ENCODE results near the gene ZNF423. TPM values are rescaled to one million over a fixed set of nuclear protein-coding genes. Genes with fewer than 3 reads are reported as not detected.
A peak's percentile ranks its signal among the peaks of the same experiment; 100 is the strongest.

ZNF423 gene
- total RNA-seq, 1 donor from 2014 or later: 49.8 TPM

DNA sequence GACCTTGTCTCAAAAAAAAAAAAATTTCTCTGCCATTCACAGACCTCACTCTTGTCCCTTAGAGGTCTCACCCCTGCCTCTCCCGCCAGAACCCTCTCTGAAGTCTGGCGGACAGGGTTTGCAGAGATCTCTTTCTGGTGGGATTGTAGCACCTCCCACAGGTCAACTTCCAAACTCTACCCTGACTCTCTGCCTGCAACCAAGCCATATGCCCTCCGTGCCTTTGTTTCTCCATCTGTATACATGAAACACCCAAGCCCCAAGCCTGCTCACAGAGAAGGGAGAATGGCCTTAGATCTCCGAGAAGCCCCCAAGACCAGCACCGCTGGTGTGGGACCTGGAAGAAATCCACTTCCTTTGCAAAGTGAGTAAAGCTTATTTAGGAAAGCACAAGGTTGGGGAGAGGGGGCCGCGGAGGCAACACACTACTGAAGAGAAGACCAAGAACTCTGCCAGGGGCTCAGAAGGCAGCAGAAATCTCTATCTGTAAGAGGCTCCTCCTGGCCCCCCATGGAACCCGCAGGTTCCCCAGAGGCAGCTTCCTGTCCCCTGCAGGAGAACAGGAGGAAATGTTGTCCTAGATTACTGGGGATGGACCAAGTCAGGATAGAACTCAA is 262.4 kb downstream of the ZNF423 start:
- Mint-ChIP-seq H3K4me1 (ENCODE audit: low read depth) (peaks cover 16% of the 10 kb centered on the region), H3K36me3 (ENCODE audit: insufficient read depth) (no peaks in the 10 kb centered on the region), H3K27me3 (no peaks in the 10 kb centered on the region), H3K27ac (no peak overlapping the region), H3K9me3 (ENCODE audit: low read depth) (no peaks in the 10 kb centered on the region), H3K4me3 (ENCODE audit: low read depth) (no peak overlapping the region)
- TF ChIP-seq, protein P1, sequence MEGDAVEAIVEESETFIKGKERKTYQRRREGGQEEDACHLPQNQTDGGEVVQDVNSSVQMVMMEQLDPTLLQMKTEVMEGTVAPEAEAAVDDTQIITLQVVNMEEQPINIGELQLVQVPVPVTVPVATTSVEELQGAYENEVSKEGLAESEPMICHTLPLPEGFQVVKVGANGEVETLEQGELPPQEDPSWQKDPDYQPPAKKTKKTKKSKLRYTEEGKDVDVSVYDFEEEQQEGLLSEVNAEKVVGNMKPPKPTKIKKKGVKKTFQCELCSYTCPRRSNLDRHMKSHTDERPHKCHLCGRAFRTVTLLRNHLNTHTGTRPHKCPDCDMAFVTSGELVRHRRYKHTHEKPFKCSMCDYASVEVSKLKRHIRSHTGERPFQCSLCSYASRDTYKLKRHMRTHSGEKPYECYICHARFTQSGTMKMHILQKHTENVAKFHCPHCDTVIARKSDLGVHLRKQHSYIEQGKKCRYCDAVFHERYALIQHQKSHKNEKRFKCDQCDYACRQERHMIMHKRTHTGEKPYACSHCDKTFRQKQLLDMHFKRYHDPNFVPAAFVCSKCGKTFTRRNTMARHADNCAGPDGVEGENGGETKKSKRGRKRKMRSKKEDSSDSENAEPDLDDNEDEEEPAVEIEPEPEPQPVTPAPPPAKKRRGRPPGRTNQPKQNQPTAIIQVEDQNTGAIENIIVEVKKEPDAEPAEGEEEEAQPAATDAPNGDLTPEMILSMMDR (IDR thresholded peaks at IDR 0.05; ENCODE audit: unreplicated experiment): no peak
- DNase-seq (ENCODE audit: low spot score, unreplicated experiment): no peak

- no peaks in the 10 kb centered on the region for H3K9me3 Mint-ChIP-seq (ENCODE audit: low read depth)
- TF ChIP-seq, protein P1 (IDR thresholded peaks at IDR 0.05; ENCODE audit: unreplicated experiment): peak; percentile 85
- H3K36me3 Mint-ChIP-seq (ENCODE audit: insufficient read depth): no peaks in the 10 kb centered on the region
- no peaks in the 10 kb centered on the region for H3K27me3 Mint-ChIP-seq
- no peak overlapping the region for H3K27ac Mint-ChIP-seq
- DNase-seq (ENCODE audit: low spot score, unreplicated experiment): peak; percentile 19
- no peak overlapping the region for H3K4me3 Mint-ChIP-seq (ENCODE audit: low read depth)
- H3K4me1 Mint-ChIP-seq (ENCODE audit: low read depth): peaks cover 16% of the 10 kb centered on the region
Observed at GRCh38 chr16:49592546-49593423, 263.1 kb downstream of the ZNF423 start.

- TF ChIP-seq, protein P1 (IDR thresholded peaks at IDR 0.05; ENCODE audit: unreplicated experiment): no peak
- DNase-seq (ENCODE audit: low spot score, unreplicated experiment): no peak
- Mint-ChIP-seq H3K4me3 (ENCODE audit: low read depth) (no peak overlapping the region), H3K36me3 (ENCODE audit: insufficient read depth) (no peaks in the 10 kb centered on the region), H3K27me3 (no peaks in the 10 kb centered on the region), H3K27ac (no peak overlapping the region), H3K9me3 (ENCODE audit: low read depth) (no peaks in the 10 kb centered on the region), H3K4me1 (ENCODE audit: low read depth) (peaks cover 20% of the 10 kb centered on the region)
Observed at GRCh38 chr16:49590166-49590871, 265.6 kb downstream of the ZNF423 start.

DNA sequence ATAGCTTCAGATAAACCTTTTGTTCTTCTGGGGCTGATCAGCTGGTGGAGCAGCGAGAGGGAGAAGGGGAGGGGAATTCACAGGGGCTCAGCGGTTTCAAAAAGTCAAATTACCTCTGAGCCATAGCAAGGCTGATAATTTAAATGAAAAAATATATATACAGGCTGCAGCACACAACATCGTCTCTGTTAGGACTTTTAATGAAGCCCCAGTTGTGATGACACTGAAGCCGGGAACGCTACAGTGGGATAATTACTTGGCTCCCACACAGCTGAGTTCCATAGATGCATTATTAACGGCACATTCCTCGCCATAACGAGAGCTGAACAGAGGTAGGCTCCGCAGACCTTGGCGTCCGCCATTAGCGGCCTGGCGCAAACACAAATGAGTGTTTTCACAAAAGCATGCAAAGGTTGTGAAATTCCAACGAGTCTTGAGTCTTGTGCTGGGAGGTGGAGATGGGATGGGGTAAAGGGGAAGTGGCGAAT is 266.3 kb downstream of the ZNF423 start:
- no peaks in the 10 kb centered on the region for H3K9me3 Mint-ChIP-seq (ENCODE audit: low read depth)
- peaks cover 20% of the 10 kb centered on the region for H3K4me1 Mint-ChIP-seq (ENCODE audit: low read depth)
- DNase-seq (ENCODE audit: low spot score, unreplicated experiment): no peak
- TF ChIP-seq, protein P1 (IDR thresholded peaks at IDR 0.05; ENCODE audit: unreplicated experiment): no peak
- H3K27ac Mint-ChIP-seq: no peak overlapping the region
- no peaks in the 10 kb centered on the region for H3K36me3 Mint-ChIP-seq (ENCODE audit: insufficient read depth)
- H3K4me3 Mint-ChIP-seq (ENCODE audit: low read depth): no peak overlapping the region
- H3K27me3 Mint-ChIP-seq: no peaks in the 10 kb centered on the region
